Left ventricle myocardium inferior (tissue), 1 donor: ENCODE data around the gene VPS16. TPM values are rescaled to one million over a fixed set of nuclear protein-coding genes. Genes with fewer than 3 reads are reported as not detected.
"Not testable (repeated sequence)": the region's sequence is repeated elsewhere in the genome, so short reads cannot be mapped to it uniquely, and the experiment has no call there.

Source experiments
- DNase-seq: peaks from one replicate; pipeline ENCODE4 v3.0.0-alpha.2; 2020
- H3K27ac ChIP-seq: fragments of 200-600 bp; replicated peaks from 2 replicates; pipeline ENCODE4 v1.8.0; 2021
- H3K27me3 ChIP-seq: fragments of 200-600 bp; 2 replicates; pipeline ENCODE4 v1.8.0; 2021; ENCODE audit warnings: low read depth
- H3K36me3 ChIP-seq: fragments of 200-600 bp; 2 replicates; pipeline ENCODE4 v1.8.0; 2021
- H3K4me1 ChIP-seq: fragments of 200-600 bp; 2 replicates; pipeline ENCODE4 v1.8.0; 2021
- H3K4me3 ChIP-seq: fragments of 200-600 bp; 2 replicates; pipeline ENCODE4 v1.8.0; 2021; ENCODE audit warnings: mild to moderate bottlenecking, moderate library complexity
- H3K9me3 ChIP-seq: fragments of 200-600 bp; replicated peaks from 2 replicates; pipeline ENCODE4 v1.8.0; 2021
- CTCF ChIP-seq: fragments of 200-600 bp; IDR thresholded peaks from 2 replicates; pipeline ENCODE4 v1.8.0; 2021; ENCODE audit warnings: antibody characterized with exemption, mild to moderate bottlenecking, borderline replicate concordance
- intact Hi-C: fragments of 100-400 bp; cut with micrococcal nuclease; formaldehyde crosslinking; loops from one replicate; pipeline ENCODE4 v1.11.0; 2022
- total RNA-seq: library from RNA; stranded (reverse); fragmentation: NEBNext Ultra II Directional; extraction: Animal tissue kit (Norgen Biotek cat#: 25700); gene quantifications from one replicate; pipeline ENCODE4 v1.2.1, GENCODE V29; 2021
- donor health status: DM: no; HTN: yes; CAD: no; lungs with severe emphysema.

VPS16 gene
- total RNA-seq, 1 donor from 2014 or later = 15.7 TPM

- no peaks in the 10 kb centered on the region for H3K9me3 ChIP-seq
- no peaks in the 10 kb centered on the region for H3K36me3 ChIP-seq
- peaks cover 40% of the 10 kb centered on the region for H3K4me1 ChIP-seq
- DNase-seq = no peak
- intact Hi-C loops = no loop called here
- no peak overlapping the region for H3K4me3 ChIP-seq
- no peak for TF ChIP-seq CTCF
- no peaks in the 10 kb centered on the region for H3K27me3 ChIP-seq
- no peak overlapping the region for H3K27ac ChIP-seq
Measured at GRCh38 chr20:2889209-2889608, 48.7 kb downstream of the VPS16 start.

- intact Hi-C loops = no loop called here
- Histone ChIP-seq H3K4me1 (peaks cover 40% of the 10 kb centered on the region), H3K9me3 (no peaks in the 10 kb centered on the region), H3K4me3 (no peak overlapping the region), H3K27ac (no peak overlapping the region), H3K27me3 (no peaks in the 10 kb centered on the region), H3K36me3 (no peaks in the 10 kb centered on the region)
- TF ChIP-seq CTCF = no peak
- no peak for DNase-seq
Measured at GRCh38 chr20:2889797-2890196, 49.3 kb downstream of the VPS16 start.

- Histone ChIP-seq H3K4me1 (peaks cover 40% of the 10 kb centered on the region), H3K36me3 (peaks cover 8% of the 10 kb centered on the region), H3K27ac (no peak overlapping the region), H3K4me3 (no peak overlapping the region), H3K9me3 (peaks cover 9% of the 10 kb centered on the region), H3K27me3 (no peaks in the 10 kb centered on the region)
- DNase-seq = no peak
- no peak for TF ChIP-seq CTCF
- intact Hi-C loops = no loop called here
Measured at GRCh38 chr20:2890742-2891141, 50.2 kb downstream of the VPS16 start.

- intact Hi-C loops = no loop called here
- Histone ChIP-seq H3K9me3 (peaks cover 12% of the 10 kb centered on the region), H3K4me1 (peaks cover 40% of the 10 kb centered on the region), H3K27ac (no peak overlapping the region), H3K36me3 (peaks cover 8% of the 10 kb centered on the region), H3K4me3 (no peak overlapping the region), H3K27me3 (no peaks in the 10 kb centered on the region)
- TF ChIP-seq CTCF = no peak
- no peak for DNase-seq
Measured at GRCh38 chr20:2891343-2891742, 50.8 kb downstream of the VPS16 start.

- H3K4me3 ChIP-seq = no peak overlapping the region
- H3K27me3 ChIP-seq = no peaks in the 10 kb centered on the region
- intact Hi-C loops = no loop called here
- H3K4me1 ChIP-seq = peaks cover 40% of the 10 kb centered on the region
- peaks cover 8% of the 10 kb centered on the region for H3K36me3 ChIP-seq
- H3K9me3 ChIP-seq = peaks cover 22% of the 10 kb centered on the region
- no peak overlapping the region for H3K27ac ChIP-seq
- DNase-seq = no peak
- no peak for TF ChIP-seq CTCF
Measured at GRCh38 chr20:2892376-2892775, 51.8 kb downstream of the VPS16 start.

GRCh38 chr20:2894221-2894620 lies 53.7 kb downstream of the VPS16 start:
- no peak overlapping the region for H3K27ac ChIP-seq
- H3K27me3 ChIP-seq = no peaks in the 10 kb centered on the region
- H3K4me3 ChIP-seq = no peak overlapping the region
- peaks cover 8% of the 10 kb centered on the region for H3K36me3 ChIP-seq
- peaks cover 23% of the 10 kb centered on the region for H3K9me3 ChIP-seq
- no peak for TF ChIP-seq CTCF
- peaks cover 36% of the 10 kb centered on the region for H3K4me1 ChIP-seq
- intact Hi-C loops = no loop called here
- no peak for DNase-seq

- intact Hi-C loops, DNase-seq, H3K4me3 ChIP-seq, H3K27ac ChIP-seq, H3K27me3 ChIP-seq, H3K36me3 ChIP-seq: not testable (repeated sequence)
- peaks cover 38% of the 10 kb centered on the region for H3K4me1 ChIP-seq
- H3K9me3 ChIP-seq = peaks cover 23% of the 10 kb centered on the region
Measured at GRCh38 chr20:2895154-2895553, 54.6 kb downstream of the VPS16 start.
